ENCODE results near the gene KRT7.

Gene KRT7

DNA sequence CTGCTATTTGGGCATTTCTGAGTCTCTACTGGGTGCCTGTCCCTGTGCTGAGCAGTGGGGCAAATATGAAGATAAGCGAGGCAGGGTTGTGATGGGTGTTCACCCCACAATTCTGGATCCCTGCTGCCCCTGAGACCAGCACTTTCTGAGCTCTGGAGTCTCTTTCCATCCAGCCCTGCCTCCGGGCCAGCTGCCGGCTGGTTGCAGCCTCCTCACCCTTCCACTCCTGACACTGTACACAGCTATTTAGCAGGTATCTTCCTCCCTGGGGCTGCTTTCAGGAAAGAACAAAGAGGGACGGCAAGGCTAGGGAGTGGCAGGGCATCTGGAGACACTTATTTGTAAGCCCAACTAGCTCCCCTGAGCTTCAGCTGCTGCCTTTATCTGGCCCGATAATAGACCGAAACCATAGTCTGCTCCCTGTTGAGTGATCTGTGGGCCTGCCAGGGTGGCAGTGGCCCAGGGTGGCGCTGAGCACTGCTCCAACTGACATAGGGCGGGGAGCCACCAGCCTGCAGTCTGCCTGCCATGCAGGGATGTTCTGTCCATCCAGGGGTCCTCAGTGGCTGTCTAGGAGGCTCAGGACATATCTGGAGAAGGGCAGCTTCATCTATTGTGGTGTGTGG lies 33.6 kb upstream of the KRT7 start:
- no peak for DNase-seq

DNA sequence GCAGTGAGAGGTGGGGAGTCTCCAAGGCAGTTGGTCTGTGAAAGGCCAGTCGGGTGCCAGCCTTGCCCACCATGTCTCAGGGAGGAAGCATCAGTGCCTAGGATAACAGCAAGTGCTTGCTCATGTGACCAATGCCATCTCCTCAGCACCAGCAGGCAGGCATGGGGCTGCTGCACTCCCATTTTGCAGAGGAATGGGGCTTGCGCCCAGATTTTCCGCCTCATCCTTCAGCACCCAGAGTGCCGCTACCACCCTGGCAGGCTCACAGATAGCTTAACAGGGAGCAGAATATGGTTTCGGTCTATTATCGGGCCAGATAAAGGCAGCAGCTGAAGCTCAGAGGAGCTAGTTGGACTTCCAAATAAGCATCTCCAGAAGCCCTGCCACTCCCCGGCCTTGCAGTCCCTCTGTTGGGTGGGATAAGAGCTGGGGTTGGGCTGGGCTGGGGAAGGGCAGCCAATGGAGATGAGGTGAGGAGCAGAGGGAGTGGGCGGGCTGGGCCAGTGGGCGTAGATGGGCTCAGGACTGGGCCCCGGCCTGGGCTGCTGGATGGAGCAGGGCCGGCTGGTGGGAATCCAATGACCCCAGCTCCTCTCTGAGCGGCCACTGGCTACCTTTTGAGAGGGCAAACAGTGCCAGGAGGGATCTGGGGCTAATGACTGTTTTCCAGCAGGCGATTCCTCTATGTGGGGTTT lies 32.8 kb upstream of the KRT7 start:
- DNase-seq = no peak

DNA sequence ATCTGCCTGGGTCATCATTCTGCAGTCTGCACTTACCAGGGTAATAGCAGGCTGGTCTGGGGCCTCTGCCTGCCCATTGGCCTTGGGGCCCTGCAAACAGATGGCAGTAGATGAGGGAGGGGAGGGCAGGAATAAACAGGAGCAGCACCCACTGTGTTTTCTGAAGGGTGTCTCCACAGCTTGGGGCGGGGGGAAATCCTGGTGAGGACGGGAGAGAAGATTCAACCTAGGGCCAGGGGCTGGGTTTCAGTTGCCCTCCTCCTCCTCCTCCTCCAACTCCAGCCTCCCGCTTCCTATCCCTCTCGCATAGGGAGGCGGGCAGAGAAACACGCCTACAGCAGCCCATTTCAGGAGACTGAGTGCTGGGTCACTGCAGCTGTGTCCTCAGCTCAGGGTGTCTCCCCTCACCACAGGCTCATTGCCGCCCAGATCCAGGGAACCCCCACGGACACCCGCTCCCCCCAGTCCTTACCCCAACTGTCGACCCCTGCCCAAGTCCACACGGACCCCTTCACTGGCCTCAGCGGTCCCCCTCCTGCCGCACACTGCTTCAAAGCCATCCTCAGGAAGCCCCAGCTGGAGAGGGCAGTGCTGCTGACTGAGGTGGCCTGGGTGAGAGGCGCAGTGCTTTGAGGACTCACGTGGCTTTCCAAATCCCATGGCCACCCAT lies 32.1 kb upstream of the KRT7 start:
- DNase-seq = no peak

- no peak for DNase-seq
Observed at GRCh38 chr12:52201451-52201839, 31.6 kb upstream of the KRT7 start.

DNA sequence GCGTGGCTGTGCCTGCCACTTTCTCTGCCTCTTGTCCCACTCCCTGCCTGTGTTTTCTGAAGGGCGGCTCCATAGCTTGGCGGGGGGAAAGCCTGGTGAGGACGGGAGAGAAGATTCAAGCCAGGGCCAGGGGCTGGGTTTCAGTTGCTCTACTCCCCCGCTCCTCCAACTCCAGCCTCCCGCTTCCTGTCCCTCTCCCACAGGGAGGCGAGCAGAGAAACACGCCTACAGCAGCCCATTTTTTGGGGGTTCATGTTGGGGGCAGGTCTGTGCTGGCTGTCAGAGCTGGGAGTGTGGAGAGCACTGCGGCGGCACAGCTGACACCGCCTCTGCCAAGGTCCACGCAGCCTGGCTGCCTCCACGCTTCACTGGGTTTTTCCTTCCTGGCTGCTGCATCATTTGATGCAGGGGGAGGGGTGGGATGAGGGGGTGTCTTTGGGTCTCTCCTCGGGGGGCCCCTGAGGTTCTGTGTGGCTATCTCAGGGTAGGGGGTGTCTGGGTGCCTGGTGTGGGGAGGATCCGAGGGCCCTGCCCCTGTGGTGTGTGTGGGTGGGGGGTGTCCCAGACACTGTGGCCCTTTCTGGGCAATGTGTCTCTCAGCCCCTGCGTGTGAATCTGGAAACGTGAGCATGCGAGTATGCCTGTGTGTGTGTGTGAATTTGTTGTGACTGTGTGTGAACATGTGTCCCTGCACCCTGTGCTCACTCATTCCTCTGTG lies 30.5 kb upstream of the KRT7 start:
- peak; percentile 63 for DNase-seq

DNA sequence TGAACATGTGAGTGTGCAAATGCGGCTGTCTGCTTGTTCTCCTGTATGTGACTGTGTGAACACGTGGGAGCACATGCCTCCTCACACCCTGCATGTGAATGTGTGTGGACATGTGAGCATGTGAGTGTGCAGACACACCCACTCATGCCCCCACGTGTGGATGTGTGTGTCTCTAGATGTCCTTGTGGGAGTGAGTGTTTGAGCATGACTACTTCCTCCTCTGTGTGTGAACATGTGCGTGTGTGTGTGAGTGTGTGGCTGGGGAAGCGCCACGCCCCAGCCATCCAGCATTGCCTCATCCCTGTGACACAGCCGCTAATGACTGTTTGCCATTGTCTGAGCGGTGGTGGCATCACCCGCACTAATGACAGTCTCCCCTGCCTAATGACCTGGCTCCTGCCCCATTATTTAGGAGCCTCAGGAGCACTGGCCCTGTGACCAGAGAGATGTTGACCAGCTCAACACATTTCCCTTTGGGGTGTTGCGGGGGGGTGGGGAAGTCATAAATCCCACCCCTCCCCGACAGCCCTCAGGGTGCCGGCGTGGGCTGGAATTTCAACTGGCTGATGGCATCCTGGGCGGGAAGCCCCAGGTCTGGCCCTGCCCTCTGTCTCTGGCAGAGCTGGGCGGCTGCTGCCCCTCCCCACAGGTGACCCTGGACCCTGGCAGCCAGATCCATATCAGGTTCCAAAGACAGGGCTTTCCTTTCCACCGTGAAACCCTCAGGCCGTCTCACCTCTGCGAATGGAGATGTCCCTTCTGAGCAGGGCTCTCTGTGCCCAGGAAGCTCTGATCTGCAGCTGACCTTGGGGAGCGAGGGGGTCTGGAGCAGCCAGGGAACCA lies 29.7 kb upstream of the KRT7 start:
- peak; percentile 90 for DNase-seq

GRCh38 chr12:52204095-52204930 lies 28.7 kb upstream of the KRT7 start:
- peak; percentile 83 for DNase-seq

DNA sequence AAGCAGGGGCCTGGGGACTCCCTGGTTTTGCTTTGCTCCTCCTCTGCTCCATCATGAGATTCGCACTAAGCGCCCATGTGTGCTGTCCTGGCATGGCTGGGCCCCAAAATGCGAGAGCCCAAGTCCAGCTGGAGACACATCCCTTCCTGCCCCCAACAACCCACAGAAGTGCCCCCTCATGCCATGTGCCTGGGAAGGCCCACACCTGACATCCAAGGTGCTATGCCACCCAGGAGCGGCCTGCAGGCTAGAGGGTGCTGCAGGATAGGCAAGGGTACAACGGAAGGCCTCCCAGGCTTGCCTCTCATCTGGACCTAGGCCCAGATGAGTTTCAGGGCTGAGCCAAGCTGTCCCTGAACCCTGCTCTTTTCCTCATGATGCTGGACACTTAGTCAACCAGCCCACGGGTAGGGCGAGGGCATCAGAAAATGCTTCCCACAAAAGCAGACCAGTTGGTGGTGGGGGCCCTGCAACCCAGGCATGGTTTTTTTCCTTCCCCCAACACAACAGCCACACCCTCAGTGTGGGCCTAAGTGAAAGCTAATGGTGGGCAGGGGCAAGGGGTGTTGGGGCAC lies 28.0 kb upstream of the KRT7 start:
- DNase-seq = no peak

GRCh38 chr12:52205612-52206303 lies 27.3 kb upstream of the KRT7 start:
- DNase-seq = peak; percentile 64

DNA sequence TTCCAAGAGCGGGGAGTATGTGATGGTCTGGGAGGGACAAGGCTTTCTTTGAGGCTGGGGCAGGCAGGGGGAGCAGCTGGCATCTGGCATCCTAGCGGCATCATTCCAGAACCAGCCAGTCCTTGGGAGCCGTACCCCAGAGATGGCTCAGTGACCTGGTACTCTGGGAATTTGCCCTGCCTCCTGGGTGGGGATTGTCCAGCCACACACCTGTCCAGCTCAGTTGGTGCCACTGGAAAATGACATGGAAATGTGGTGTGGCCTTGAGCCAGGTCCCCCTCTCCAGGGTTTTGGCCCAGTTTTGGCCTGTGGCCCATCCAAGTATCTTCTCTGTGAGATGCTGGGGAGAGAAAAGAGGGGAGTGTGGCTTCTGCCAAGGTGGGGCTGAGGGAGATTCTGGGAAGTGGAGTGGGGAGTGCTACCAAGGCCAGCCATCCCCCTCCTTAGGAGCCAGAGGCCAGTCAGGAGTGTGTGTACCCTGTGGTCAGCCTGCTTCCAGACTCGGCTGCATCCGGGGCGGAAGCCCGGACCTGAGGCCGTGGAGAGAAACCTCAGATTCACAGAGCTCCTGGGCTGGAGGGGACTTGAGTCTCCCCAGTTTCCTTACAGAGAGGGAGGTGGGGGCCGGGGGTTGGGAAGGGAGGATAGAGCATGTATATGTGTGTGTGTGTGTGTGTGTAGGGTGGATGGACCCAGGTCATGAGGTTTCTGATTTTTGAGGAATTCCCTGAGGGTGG lies 26.6 kb upstream of the KRT7 start:
- DNase-seq = no peak

- DNase-seq = no peak
Observed at GRCh38 chr12:52207106-52207505, 25.9 kb upstream of the KRT7 start.

GRCh38 chr12:52207895-52208294 lies 25.1 kb upstream of the KRT7 start:
- DNase-seq = peak; percentile 84

GRCh38 chr12:52208424-52209165 lies 24.4 kb upstream of the KRT7 start:
- no peak for DNase-seq

DNA sequence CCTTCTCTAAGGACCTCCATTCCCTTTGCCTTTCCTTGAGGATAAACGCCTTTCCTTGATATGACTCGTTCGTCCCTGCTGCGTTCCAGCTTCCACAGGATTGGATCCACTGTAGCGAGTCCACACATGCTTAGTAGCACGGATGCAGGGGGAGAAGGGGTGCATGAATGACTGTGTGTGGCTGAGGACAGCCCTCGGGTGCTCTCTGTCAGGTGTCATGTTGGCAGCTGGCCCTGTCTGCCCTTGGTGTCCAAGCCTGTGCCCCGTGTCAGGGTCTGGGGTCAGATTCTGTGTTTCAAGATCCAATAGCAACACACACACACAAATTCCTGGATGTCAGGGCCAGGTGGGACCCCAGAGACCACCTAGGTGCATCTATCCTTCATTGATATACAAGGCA lies 23.7 kb upstream of the KRT7 start:
- DNase-seq = no peak

DNA sequence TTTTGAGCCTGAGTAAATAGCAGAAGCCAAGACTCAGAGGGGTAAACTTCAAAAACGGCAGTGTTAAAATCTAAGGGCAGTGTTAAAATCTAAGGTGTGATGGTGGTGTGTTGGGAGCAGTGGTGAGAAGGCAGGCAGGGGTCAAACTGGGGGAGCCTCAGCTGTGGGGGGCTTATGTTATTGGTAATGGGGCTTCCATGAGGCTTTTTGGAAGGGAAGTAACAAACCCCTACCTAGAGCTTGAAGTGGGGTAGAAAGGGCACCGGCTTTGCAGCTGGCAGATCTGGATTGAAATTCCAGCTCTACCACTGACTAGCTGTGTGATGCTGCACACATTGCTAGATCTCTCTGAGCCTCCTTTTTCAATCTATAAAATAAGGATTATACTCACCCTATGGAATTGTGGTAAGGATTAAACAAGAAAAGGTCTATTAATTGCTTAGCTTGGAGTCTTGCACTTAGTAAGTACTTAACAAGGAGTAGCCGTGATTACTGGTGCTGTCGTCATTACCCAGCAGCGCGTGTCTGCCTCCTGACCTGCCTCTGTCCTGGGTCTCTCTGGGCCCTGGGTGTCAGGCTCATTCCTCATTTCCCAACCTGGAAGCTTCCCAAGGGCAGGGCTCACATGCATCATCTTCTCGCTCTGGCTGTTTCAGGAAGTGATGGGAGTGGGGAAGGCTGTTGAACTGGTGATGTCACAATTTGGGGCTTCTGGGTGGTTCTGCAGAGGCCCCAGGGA lies 22.7 kb upstream of the KRT7 start:
- peak; percentile 71 for DNase-seq

DNA sequence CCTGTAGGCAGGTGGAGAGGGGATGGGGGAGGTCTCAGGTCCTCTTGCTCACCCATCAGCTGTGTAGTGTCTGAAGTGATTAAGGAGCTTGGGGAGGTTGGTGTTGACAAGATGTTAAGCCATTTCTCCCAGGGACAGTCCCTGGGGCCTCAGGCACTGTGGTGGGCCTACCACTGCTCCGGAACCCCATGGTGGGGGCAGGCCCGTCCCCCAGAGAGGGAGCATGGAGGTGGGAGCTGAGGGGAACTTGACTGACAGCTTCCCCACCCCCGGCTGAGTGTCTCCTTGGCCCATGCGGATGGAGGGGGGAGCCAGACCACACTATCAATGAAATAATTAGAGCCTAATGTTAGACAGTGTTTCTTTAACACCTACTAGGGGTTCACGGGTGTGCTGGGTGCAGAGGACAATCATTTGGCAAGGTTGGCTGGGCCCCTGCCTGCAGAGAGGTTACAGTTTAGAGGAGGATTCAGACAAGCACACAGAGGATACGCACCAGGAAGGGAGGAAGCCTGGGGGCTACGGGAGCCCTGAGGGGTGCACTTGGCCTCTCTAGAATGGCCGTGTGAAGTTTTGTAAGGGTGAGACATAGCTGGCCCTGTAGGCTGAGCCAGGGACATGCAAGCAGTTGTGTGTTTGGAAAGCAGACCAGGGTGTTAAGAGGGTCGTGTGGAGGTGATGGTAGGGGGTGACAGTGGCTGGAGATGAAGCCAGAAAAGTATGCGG lies 22.0 kb upstream of the KRT7 start:
- no peak for DNase-seq

All from fibroblast of skin of back (primary cell).